Naive thymus-derived CD4-positive, alpha-beta T cell (primary cell): ENCODE measurements around the gene CASP14. TPM values are rescaled to one million over a fixed set of nuclear protein-coding genes. Genes with fewer than 3 reads are reported as not detected.

Experiments
- ATAC-seq: fragments of 150-1000 bp; cut with Tn5 transposase; 2 replicates; pipeline ENCODE4 v1.10.0; 2021; ENCODE audit warnings: mild to moderate bottlenecking, moderate library complexity
- CTCF ChIA-PET: fragments of 350-600 bp; sonication (Branson Sonifier 250); formaldehyde crosslinking; loops from one replicate; lab custom pipeline; 2021; ENCODE audit warnings: antibody characterized with exemption; lab: Charles Lee
- POLR2A ChIA-PET: fragments of 350-600 bp; sonication (Branson Sonifier 250); formaldehyde crosslinking; loops from one replicate; lab custom pipeline; 2021; ENCODE audit warnings: antibody characterized with exemption, inconsistent platforms; lab: Charles Lee
- DNase-seq, 9 donors: peaks; one replicate each; pipeline versions ENCODE4 v3.0.0 to v3.0.0-alpha.2; 2020 to 2022; ENCODE audit warnings: mixed read lengths in 1 of 9
- H3K27ac ChIP-seq: one replicate; pipeline ENCODE4 v1.7.0; 2013; ENCODE audit warnings: mild to moderate bottlenecking, low read depth, low read length, moderate library complexity
- H3K27me3 ChIP-seq, 2 donors: one replicate each; pipeline ENCODE4 v1.7.0; 2013; ENCODE audit warnings: low read length in 2 of 2, mild to moderate bottlenecking in 2 of 2, moderate library complexity in 2 of 2; ENCODE audit not compliant: control insufficient read depth in 2 of 2, insufficient read depth in 2 of 2
- H3K36me3 ChIP-seq, 3 experiments: 1 replicate in 2 of 3; 2 replicates in 1 of 3; pipeline ENCODE4 v1.7.0; 2013; ENCODE audit warnings: low read length in 3 of 3, mild to moderate bottlenecking in 3 of 3, moderate library complexity in 1 of 3; ENCODE audit not compliant: insufficient read depth in 3 of 3, control insufficient read depth in 2 of 3
- H3K4me1 ChIP-seq, 2 donors: one replicate each; pipeline ENCODE4 v1.7.0; 2013; ENCODE audit warnings: low read length in 2 of 2, mild to moderate bottlenecking in 2 of 2, moderate library complexity in 1 of 2; ENCODE audit not compliant: control insufficient read depth in 2 of 2, insufficient read depth in 2 of 2
- H3K4me3 ChIP-seq: 2 replicates; pipeline ENCODE4 v1.7.0; 2013; ENCODE audit warnings: mild to moderate bottlenecking, low read length
- H3K9me3 ChIP-seq, 3 experiments: 1 replicate in 2 of 3; 2 replicates in 1 of 3; pipeline ENCODE4 v1.7.0; 2013; ENCODE audit warnings: low read length in 3 of 3; ENCODE audit not compliant: control insufficient read depth in 2 of 3
- H3K27ac Mint-ChIP-seq, 9 donors: one replicate each; pipeline ENCODE4 v1.8.0; 2020 to 2022; ENCODE audit warnings: mixed read lengths in 9 of 9, mild to moderate bottlenecking in 8 of 9, moderate library complexity in 5 of 9, inconsistent platforms in 2 of 9
- H3K27me3 Mint-ChIP-seq, 5 donors: one replicate each; pipeline ENCODE4 v1.8.0; 2021 to 2022; ENCODE audit warnings: mixed read lengths in 5 of 5, mild to moderate bottlenecking in 1 of 5
- H3K36me3 Mint-ChIP-seq, 5 donors: one replicate each; pipeline ENCODE4 v1.8.0; 2020 to 2022; ENCODE audit warnings: mixed read lengths in 5 of 5, mild to moderate bottlenecking in 3 of 5, inconsistent platforms in 1 of 5
- H3K4me1 Mint-ChIP-seq, 7 donors: one replicate each; pipeline ENCODE4 v1.8.0; 2020 to 2022; ENCODE audit warnings: mixed read lengths in 7 of 7, mild to moderate bottlenecking in 3 of 7, inconsistent platforms in 1 of 7
- H3K4me3 Mint-ChIP-seq, 10 donors: one replicate each; pipeline ENCODE4 v1.8.0; 2020 to 2022; ENCODE audit warnings: mild to moderate bottlenecking in 10 of 10, mixed read lengths in 10 of 10, moderate library complexity in 6 of 10, inconsistent platforms in 2 of 10
- H3K9me3 Mint-ChIP-seq, 11 donors: one replicate each; pipeline ENCODE4 v1.8.0; 2020 to 2022; ENCODE audit warnings: mixed read lengths in 11 of 11, mild to moderate bottlenecking in 4 of 11, inconsistent platforms in 1 of 11, moderate library complexity in 1 of 11
- intact Hi-C, 2 donors: fragments of 100-400 bp; cut with micrococcal nuclease; formaldehyde crosslinking; loops; one replicate each; pipeline ENCODE4 v1.15.1; 2023
- polyA plus RNA-seq, 2 donors: library from polyadenylated mRNA; unstranded; fragments of 300-500 nt; fragmentation: Illumina TruSeq; gene quantifications; one replicate each; pipeline ENCODE4 v1.2.3, GENCODE V29; 2021
- total RNA-seq, 6 experiments: library from RNA in 5 of 6; stranded (reverse) in 5 of 6; gene quantifications; 1 replicate in 5 of 6; 2 replicates in 1 of 6; pipeline ENCODE4 v1.2.3 and lab custom pipeline; 2021 to 2026

The CASP14 gene
- total and polyA plus RNA-seq, 7 experiments from 2014 or later, result not detected

DNA sequence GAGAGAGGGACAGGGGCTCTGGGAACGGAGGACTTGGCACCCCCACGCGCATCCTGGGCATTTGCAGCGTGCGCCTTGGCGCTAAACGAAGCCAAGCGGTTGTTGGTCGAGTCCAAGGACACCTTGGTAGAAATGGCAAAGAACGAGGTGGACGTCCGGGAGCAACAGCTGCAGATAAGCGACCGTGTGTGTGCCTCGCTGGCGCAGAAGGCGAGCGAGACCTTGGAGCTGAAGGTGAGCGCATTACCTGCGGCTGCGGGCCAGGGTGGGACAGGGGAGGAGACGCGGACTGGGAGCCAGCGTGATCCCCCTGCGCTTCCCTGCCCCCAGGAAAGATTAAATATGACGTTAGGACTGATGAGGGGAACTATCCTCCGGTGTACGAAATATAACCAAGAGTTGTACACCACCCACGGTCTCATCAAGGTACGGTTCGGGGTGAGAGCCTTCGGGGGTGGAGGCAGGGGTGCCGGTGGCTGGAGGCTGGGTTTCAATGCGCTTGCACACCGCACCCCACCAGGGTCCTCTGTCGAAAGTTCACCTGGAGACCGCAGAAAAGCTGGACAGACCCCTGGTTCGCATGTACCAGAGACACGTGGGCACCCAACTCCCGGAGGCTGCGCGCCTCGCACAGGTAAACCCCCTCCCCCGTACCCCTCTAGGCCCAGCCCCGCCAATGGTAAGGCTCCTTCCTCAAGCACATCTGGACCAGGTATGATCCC lies 27.8 kb upstream of the CASP14 start:
- Mint-ChIP-seq H3K9me3 (peaks cover 0 to 5% (median 0%) of the 10 kb centered on the region in 11 donors), H3K27me3 (peaks cover 0 to 34% (median 22%) of the 10 kb centered on the region in 5 donors), H3K4me3 (no peak overlapping the region), H3K4me1 (no peaks in the 10 kb centered on the region), H3K36me3 (no peaks in the 10 kb centered on the region), H3K27ac (no peak overlapping the region)
- Histone ChIP-seq H3K4me1 (no peaks in the 10 kb centered on the region), H3K27ac (no peak overlapping the region), H3K4me3 (no peak overlapping the region), H3K36me3 (no peaks in the 10 kb centered on the region), H3K9me3 (no peaks in the 10 kb centered on the region), H3K27me3 (no peaks in the 10 kb centered on the region)
- DNase-seq (no peak), ATAC-seq (no peak)
- CTCF ChIA-PET, result no interaction called here
- intact Hi-C loops, result no loop called here
- POLR2A ChIA-PET, result no interaction called here

GRCh38 chr19:15022752-15023151 lies 26.5 kb upstream of the CASP14 start:
- H3K4me1 ChIP-seq, result no peaks in the 10 kb centered on the region
- no peaks in the 10 kb centered on the region for H3K4me1 Mint-ChIP-seq

DNA sequence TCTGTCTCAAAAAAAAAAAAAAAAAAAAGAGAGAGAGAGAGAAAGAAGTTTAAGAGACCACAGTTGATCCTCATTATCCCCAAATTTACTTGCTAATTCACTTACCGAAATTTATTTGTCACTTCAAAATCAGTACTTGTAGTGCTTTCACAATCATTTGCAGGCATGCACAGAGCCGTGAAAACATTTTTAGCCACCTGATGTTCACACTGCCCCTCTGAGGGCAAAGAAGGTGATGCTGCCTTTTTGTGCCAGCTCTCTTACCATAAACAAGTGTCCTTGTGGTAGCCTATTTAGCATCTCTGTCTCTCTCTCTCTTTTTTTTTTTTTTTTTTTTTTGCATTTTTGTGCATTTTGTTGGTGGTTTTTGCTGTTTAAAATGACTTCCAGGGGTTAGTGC lies 24.1 kb upstream of the CASP14 start:
- Histone ChIP-seq H3K27me3 (no peaks in the 10 kb centered on the region), H3K4me3 (no peak overlapping the region), H3K27ac (no peak overlapping the region), H3K4me1 (no peaks in the 10 kb centered on the region), H3K36me3 (no peaks in the 10 kb centered on the region), H3K9me3 (no peaks in the 10 kb centered on the region)
- Mint-ChIP-seq H3K27ac (peak overlapping the region in 1 of 9 donors; percentile 57), H3K4me1 (no peaks in the 10 kb centered on the region), H3K36me3 (no peaks in the 10 kb centered on the region), H3K9me3 (no peaks in the 10 kb centered on the region), H3K27me3 (peaks cover 0 to 22% (median 4%) of the 10 kb centered on the region in 5 donors), H3K4me3 (no peak overlapping the region)
- ChIA-PET POLR2A (no interaction called here), CTCF (no interaction called here)
- intact Hi-C loops, result no loop called here
- no peak for ATAC-seq
- no peak for DNase-seq

More at GRCh38 chr19:15022752-15023151, 26.5 kb upstream of the CASP14 start:
- no peak overlapping the region for H3K4me3 Mint-ChIP-seq
- H3K9me3 ChIP-seq, result no peaks in the 10 kb centered on the region
- H3K27ac Mint-ChIP-seq, result no peak overlapping the region
- H3K4me3 ChIP-seq, result no peak overlapping the region
- peaks cover 0 to 2% (median 0%) of the 10 kb centered on the region in 11 donors for H3K9me3 Mint-ChIP-seq
- H3K27ac ChIP-seq, result no peak overlapping the region
- H3K27me3 ChIP-seq, result no peaks in the 10 kb centered on the region
- no peak for DNase-seq
- H3K36me3 Mint-ChIP-seq, result no peaks in the 10 kb centered on the region
- intact Hi-C loops, result no loop called here
- CTCF ChIA-PET, result no interaction called here
- peaks cover 0 to 25% (median 12%) of the 10 kb centered on the region in 5 donors for H3K27me3 Mint-ChIP-seq
- POLR2A ChIA-PET, result no interaction called here
- no peaks in the 10 kb centered on the region for H3K36me3 ChIP-seq
- ATAC-seq, result no peak

DNA sequence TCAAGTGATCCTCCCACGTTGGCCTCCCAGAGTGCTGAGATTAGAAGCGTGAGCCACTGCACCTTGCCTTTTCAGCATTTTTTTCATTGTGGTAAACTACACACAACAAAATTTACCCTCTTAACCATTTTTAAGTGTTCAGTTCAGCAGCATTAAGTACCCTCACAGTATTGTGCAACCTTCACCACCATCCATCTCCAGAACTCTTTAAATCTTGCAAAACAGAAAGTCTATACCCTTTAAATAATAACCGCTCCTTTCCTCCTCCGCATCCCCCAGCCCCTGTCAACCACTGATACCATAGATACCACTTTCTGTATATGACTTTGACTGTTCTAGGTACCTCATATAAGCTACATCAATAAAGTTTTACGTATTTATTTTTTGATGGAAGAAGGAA lies 20.8 kb upstream of the CASP14 start:
- H3K9me3 ChIP-seq, result no peaks in the 10 kb centered on the region
- intact Hi-C loops, result no loop called here

GRCh38 chr19:15031675-15032074 lies 17.6 kb upstream of the CASP14 start:
- intact Hi-C loops, result no loop called here
- ATAC-seq, result no peak
- no peak overlapping the region for H3K27ac ChIP-seq
- no peaks in the 10 kb centered on the region for H3K4me1 Mint-ChIP-seq
- H3K9me3 ChIP-seq, result no peaks in the 10 kb centered on the region
- no peak overlapping the region for H3K27ac Mint-ChIP-seq
- H3K4me3 ChIP-seq, result no peak overlapping the region
- no peaks in the 10 kb centered on the region for H3K27me3 ChIP-seq
- H3K36me3 Mint-ChIP-seq, result no peaks in the 10 kb centered on the region
- ChIA-PET CTCF (no interaction called here), POLR2A (no interaction called here)
- no peaks in the 10 kb centered on the region for H3K4me1 ChIP-seq
- H3K36me3 ChIP-seq, result no peaks in the 10 kb centered on the region
- no peak for DNase-seq
- H3K9me3 Mint-ChIP-seq, result peaks cover 0 to 2% (median 0%) of the 10 kb centered on the region in 11 donors
- no peak overlapping the region for H3K4me3 Mint-ChIP-seq
- peaks cover 0 to 36% (median 28%) of the 10 kb centered on the region in 5 donors for H3K27me3 Mint-ChIP-seq

More for the DNA sequence above, 20.8 kb upstream of the CASP14 start:
- no peak overlapping the region for H3K27ac Mint-ChIP-seq
- H3K36me3 ChIP-seq, result no peaks in the 10 kb centered on the region
- H3K4me1 ChIP-seq, result no peaks in the 10 kb centered on the region
- no peaks in the 10 kb centered on the region for H3K36me3 Mint-ChIP-seq
- peaks cover 0 to 14% (median 8%) of the 10 kb centered on the region in 5 donors for H3K27me3 Mint-ChIP-seq
- no peaks in the 10 kb centered on the region for H3K4me1 Mint-ChIP-seq
- H3K4me3 ChIP-seq, result no peak overlapping the region
- ChIA-PET POLR2A (no interaction called here), CTCF (no interaction called here)
- no peak for DNase-seq
- no peaks in the 10 kb centered on the region for H3K27me3 ChIP-seq
- ATAC-seq, result no peak
- H3K27ac ChIP-seq, result no peak overlapping the region
- H3K4me3 Mint-ChIP-seq, result no peak overlapping the region
- peaks cover 0 to 2% (median 0%) of the 10 kb centered on the region in 11 donors for H3K9me3 Mint-ChIP-seq

DNA sequence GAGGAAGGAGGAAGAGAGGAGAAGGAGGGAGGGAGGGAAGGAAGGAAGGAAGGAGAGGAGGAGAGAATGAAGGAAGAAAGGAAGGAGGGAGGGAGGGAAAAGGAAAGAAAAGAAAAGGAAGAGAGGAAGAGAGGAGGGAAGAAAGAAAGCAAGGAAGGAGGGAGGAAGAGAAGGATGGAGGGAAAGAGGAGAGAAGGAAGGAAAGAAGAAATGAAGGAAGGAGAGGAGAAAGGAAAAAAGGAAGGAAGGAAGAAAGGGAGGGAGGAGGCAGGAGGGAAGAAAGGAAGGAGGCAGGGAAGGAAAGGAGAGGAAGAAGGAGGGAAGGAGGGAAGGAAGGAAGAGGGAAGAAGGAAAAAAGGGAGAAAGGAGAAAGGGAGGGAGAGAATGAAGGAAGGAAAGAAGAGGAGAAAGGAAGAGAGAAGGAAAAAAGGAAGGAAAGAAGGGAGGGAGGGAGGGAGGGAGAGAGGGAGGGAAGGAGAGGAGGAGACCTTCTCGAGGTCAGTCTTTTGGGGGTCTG lies 13.4 kb upstream of the CASP14 start:
- Histone ChIP-seq H3K36me3 (no peaks in the 10 kb centered on the region), H3K27ac (no peak overlapping the region), H3K27me3 (no peaks in the 10 kb centered on the region), H3K4me3 (no peak overlapping the region), H3K9me3 (no peaks in the 10 kb centered on the region), H3K4me1 (no peaks in the 10 kb centered on the region)
- Mint-ChIP-seq H3K36me3 (no peaks in the 10 kb centered on the region), H3K4me1 (no peaks in the 10 kb centered on the region), H3K27me3 (peaks cover 0 to 50% (median 36%) of the 10 kb centered on the region in 5 donors), H3K27ac (no peak overlapping the region), H3K9me3 (peaks cover 0 to 2% (median 0%) of the 10 kb centered on the region in 11 donors), H3K4me3 (no peak overlapping the region)
- ChIA-PET POLR2A (no interaction called here), CTCF (no interaction called here)
- ATAC-seq, result no peak
- intact Hi-C loops, result no loop called here
- no peak for DNase-seq

- Histone ChIP-seq H3K27me3 (no peaks in the 10 kb centered on the region), H3K36me3 (no peaks in the 10 kb centered on the region), H3K4me3 (no peak overlapping the region), H3K27ac (no peak overlapping the region), H3K9me3 (no peaks in the 10 kb centered on the region), H3K4me1 (no peaks in the 10 kb centered on the region)
- ATAC-seq (no peak), DNase-seq (no peak)
- Mint-ChIP-seq H3K36me3 (no peaks in the 10 kb centered on the region), H3K27ac (no peak overlapping the region), H3K4me3 (no peak overlapping the region), H3K9me3 (no peaks in the 10 kb centered on the region), H3K4me1 (no peaks in the 10 kb centered on the region), H3K27me3 (peaks cover 0 to 50% (median 36%) of the 10 kb centered on the region in 5 donors)
- intact Hi-C loops, result no loop called here
- CTCF ChIA-PET, result no interaction called here
- POLR2A ChIA-PET, result no interaction called here
These were observed 11.7 kb upstream of the CASP14 start for GRCh38 chr19:15037586-15037985.
